ENCODE results near the gene PLEKHB2. TPM values are rescaled to one million over a fixed set of nuclear protein-coding genes. Genes with fewer than 3 reads are reported as not detected.

Gene PLEKHB2
- total and polyA plus RNA-seq, 2 of the 8 experiments (the other 6 are each of a cell fraction or from before 2014, with no cell fraction given): 42.4 to 54.8 TPM

DNA sequence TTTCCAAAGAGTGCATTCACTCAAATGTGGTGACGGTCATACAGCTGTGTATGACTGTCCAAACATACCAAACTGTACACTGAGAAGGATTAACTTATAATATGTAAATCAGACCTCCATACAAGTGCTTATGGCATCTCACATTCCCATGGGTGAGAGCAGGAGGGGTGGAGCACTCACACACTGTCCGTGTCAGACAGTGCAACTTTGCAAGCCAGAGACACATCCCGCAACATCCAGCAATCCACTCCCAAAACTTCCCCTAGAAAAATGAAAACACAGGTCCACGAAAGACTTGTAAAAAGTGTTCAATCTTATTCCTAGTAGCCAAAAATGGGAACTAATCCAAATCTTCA, 48.2 kb upstream of the PLEKHB2 start:
- DNase-seq (ENCODE audit: low read depth in 1 of 2, low spot score in 2 of 2) (no peak), FAIRE-seq (no peak)
- H3K36me3 ChIP-seq (ENCODE audit: control insufficient read depth in 2 of 4, insufficient read depth in 4 of 4, low read length in 3 of 4): peaks cover 9 to 70% (median 39%) of the 10 kb centered on the region in 4 experiments; a peak in 7 of 8 replicates
- no peak overlapping the region for H2AFZ ChIP-seq (ENCODE audit: low read length)
- H3K4ac ChIP-seq (replicated peaks; ENCODE audit: insufficient read length, low read depth, low read length): no peak overlapping the region
- H3K79me1 ChIP-seq (ENCODE audit: low read depth, low read length): peaks cover 22% of the 10 kb centered on the region
- H4K5ac ChIP-seq (ENCODE audit: insufficient read length, low read depth, low read length): no peak overlapping the region
- no peak overlapping the region for H2BK15ac ChIP-seq (ENCODE audit: low read length)
- H3K23ac ChIP-seq (ENCODE audit: insufficient read length): no peak overlapping the region
- H4K8ac ChIP-seq (ENCODE audit: extremely low read depth, insufficient read depth, low read length): no peak overlapping the region
- H3K27ac ChIP-seq (ENCODE audit: low read depth, low read length): no peak overlapping the region
- no peak overlapping the region for H3K14ac ChIP-seq (ENCODE audit: insufficient read length)
- H2BK12ac ChIP-seq (ENCODE audit: low read depth, low read length): no peak overlapping the region
- H3K4me2 ChIP-seq (ENCODE audit: insufficient read depth in 1 of 2, low read depth in 2 of 2, low read length in 2 of 2): no peak overlapping the region
- ChIA-PET POLR2A (ENCODE audit: partially characterized antibody) (interaction anchor here (0.7 to 1.6 kb wide), 6 partner anchors 9 to 36 kb away, joined by 3 to 11 read pairs (median 4); no protein-coding TSS in a partner anchor), CTCF (ENCODE audit: partially characterized antibody) (interaction anchor here (0.7 to 2.0 kb wide), 3 partner anchors 14 to 90 kb away, joined by 4 to 6 read pairs (median 4); no protein-coding TSS in a partner anchor)
- no peak overlapping the region for H4K91ac ChIP-seq (replicated peaks; ENCODE audit: insufficient read length, low read length)
- H3K4me3 ChIP-seq (ENCODE audit: extremely low read depth in 1 of 4, insufficient read depth in 2 of 4, low read depth in 3 of 4, low read length in 4 of 4): no peak overlapping the region
- H4K20me1 ChIP-seq (replicated peaks in 1 of 2; ENCODE audit: control insufficient read depth in 1 of 2, insufficient read depth in 2 of 2, low read length in 2 of 2): peaks cover 19 to 39% of the 10 kb centered on the region in 2 experiments
- no peak overlapping the region for H2BK120ac ChIP-seq (replicated peaks; ENCODE audit: low read depth, low read length)
- H3K79me2 ChIP-seq (ENCODE audit: control insufficient read depth in 1 of 2, insufficient read depth in 2 of 2, low read length in 2 of 2): peaks cover 0 to 64% of the 10 kb centered on the region in 2 experiments
- no peak overlapping the region for H2AK5ac ChIP-seq (ENCODE audit: low read depth, low read length)
- H3K23me2 ChIP-seq (ENCODE audit: low read depth, low read length): no peaks in the 10 kb centered on the region
- 86% methylated on average over 4 of the region's 4 CpGs; no CpG with 5 or more reads in 1 of the 2 experiments for WGBS, 2 experiments (ENCODE audit: extremely low coverage in 1 of 2, insufficient coverage in 1 of 2, insufficient read length in 1 of 2, insufficient replicate concordance in 2 of 2, low coverage in 1 of 2, low lambda C conversion rate in 2 of 2, missing lambda C conversion rate in 1 of 2)
- H2BK20ac ChIP-seq (ENCODE audit: low read length): no peak overlapping the region
- H3K4me1 ChIP-seq (replicated peaks in 1 of 4; ENCODE audit: control insufficient read depth in 3 of 4, insufficient read depth in 4 of 4, low read length in 3 of 4): peaks cover 0 to 2% (median 0%) of the 10 kb centered on the region in 4 experiments; a peak in 1 of 7 replicates
- H3K18ac ChIP-seq (ENCODE audit: extremely low read depth, low read length): no peak overlapping the region
- H3K9ac ChIP-seq (replicated peaks in 1 of 4; ENCODE audit: extremely low read depth in 1 of 4, low read depth in 3 of 4, low read length in 3 of 4): no peak overlapping the region; a peak in 1 of 7 replicates
- no peaks in the 10 kb centered on the region for H3K27me3 ChIP-seq (replicated peaks in 1 of 4; ENCODE audit: control insufficient read depth in 3 of 4, extremely low read depth in 1 of 4, insufficient read depth in 3 of 4, low read length in 3 of 4)
- H3K9me3 ChIP-seq (ENCODE audit: insufficient read depth in 2 of 2, low read depth in 1 of 2, low read length in 1 of 2): no peaks in the 10 kb centered on the region
- no peak overlapping the region for H3K56ac ChIP-seq (replicated peaks; ENCODE audit: insufficient read length, low read depth, low read length)
- no peak overlapping the region for H2BK5ac ChIP-seq (ENCODE audit: low read depth, low read length)
- no peak for TF ChIP-seq ZNF274 (IDR thresholded peaks at IDR 0.05; ENCODE audit: borderline replicate concordance, extremely low read depth, low read length)
- TF ChIP-seq SRF (IDR thresholded peaks at IDR 0.05; ENCODE audit: low read depth, low read length): no peak
- TF ChIP-seq, protein P1, sequence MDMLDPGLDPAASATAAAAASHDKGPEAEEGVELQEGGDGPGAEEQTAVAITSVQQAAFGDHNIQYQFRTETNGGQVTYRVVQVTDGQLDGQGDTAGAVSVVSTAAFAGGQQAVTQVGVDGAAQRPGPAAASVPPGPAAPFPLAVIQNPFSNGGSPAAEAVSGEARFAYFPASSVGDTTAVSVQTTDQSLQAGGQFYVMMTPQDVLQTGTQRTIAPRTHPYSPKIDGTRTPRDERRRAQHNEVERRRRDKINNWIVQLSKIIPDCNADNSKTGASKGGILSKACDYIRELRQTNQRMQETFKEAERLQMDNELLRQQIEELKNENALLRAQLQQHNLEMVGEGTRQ (IDR thresholded peaks at IDR 0.05; ENCODE audit: low read length): no peak
- no peak for TF ChIP-seq SIN3A (conservative IDR thresholded peaks at IDR 0.05 in 1 of 2, IDR thresholded peaks at IDR 0.05 in 1 of 2; ENCODE audit: low read depth in 1 of 2, low read length in 2 of 2)
- TF ChIP-seq HDAC6 (IDR thresholded peaks at IDR 0.05; ENCODE audit: low read depth, low read length): no peak
- TF ChIP-seq POLR2A (IDR thresholded peaks at IDR 0.05; ENCODE audit: control extremely low read depth in 1 of 2, low read depth in 2 of 2, low read length in 2 of 2): no peak
- TF ChIP-seq KDM4A (IDR thresholded peaks at IDR 0.05; ENCODE audit: low read depth, low read length, severe bottlenecking): no peak
- no peak for TF ChIP-seq POU5F1 (IDR thresholded peaks at IDR 0.05; ENCODE audit: low read depth, low read length)
- TF ChIP-seq, protein P2, sequence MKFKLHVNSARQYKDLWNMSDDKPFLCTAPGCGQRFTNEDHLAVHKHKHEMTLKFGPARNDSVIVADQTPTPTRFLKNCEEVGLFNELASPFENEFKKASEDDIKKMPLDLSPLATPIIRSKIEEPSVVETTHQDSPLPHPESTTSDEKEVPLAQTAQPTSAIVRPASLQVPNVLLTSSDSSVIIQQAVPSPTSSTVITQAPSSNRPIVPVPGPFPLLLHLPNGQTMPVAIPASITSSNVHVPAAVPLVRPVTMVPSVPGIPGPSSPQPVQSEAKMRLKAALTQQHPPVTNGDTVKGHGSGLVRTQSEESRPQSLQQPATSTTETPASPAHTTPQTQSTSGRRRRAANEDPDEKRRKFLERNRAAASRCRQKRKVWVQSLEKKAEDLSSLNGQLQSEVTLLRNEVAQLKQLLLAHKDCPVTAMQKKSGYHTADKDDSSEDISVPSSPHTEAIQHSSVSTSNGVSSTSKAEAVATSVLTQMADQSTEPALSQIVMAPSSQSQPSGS (IDR thresholded peaks at IDR 0.05; ENCODE audit: low read length): no peak
- TF ChIP-seq EZH2 (IDR thresholded peaks at IDR 0.05; ENCODE audit: low read depth, low read length, severe bottlenecking): no peak
